ENCODE results near the gene SRGAP3. TPM values are rescaled to one million over a fixed set of nuclear protein-coding genes. Genes with fewer than 3 reads are reported as not detected.

The SRGAP3 gene
- total RNA-seq, 1 donor = 2.5 TPM

DNA sequence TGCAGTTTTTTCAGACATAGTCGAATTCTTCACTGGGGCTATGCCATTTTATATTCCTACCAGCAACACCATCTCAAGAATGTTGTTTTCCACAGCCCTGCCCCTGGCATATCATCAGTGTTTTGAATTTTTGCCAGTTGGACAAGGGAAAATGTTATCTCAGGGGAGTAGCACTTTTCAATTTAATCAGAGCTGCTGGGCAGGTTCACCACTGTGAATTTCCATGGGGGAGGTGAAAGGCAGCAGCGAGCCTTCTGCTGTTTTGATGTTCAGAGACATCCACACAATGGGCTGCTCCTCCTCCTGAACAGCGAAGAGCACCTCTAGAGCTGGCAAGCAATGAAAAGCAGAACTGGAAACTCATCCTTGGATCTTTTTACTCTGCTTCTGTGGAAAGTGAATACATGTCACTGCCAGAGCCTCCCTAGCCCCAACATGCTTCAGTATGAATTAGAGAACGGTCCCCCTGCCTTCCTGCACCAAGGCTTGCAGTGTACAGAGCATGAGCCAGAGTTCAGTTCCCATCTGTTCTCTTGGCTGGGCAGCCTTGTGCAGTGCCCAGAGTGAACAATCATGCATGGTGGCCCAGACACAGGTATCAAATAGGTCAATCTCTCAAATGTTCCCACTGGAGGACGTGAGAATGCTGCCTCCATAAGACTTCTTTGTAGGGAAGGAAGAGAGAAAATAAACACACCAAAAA, 230.0 kb downstream of the SRGAP3 start:
- Histone ChIP-seq H3K9me3 (ENCODE audit: low read depth, low read length) (no peaks in the 10 kb centered on the region), H4K20me1 (ENCODE audit: insufficient read depth, low read length) (no peaks in the 10 kb centered on the region), H3K79me2 (ENCODE audit: insufficient read depth, low read length) (no peaks in the 10 kb centered on the region), H3K36me3 (ENCODE audit: insufficient read depth, low read length) (no peaks in the 10 kb centered on the region), H3K4me1 (ENCODE audit: insufficient read depth, low read length) (no peaks in the 10 kb centered on the region), H3K4me3 (ENCODE audit: insufficient read depth, low read length) (no peak overlapping the region), H3K27ac (ENCODE audit: low read depth, low read length) (no peak overlapping the region), H3K4me2 (ENCODE audit: insufficient read depth, low read length) (no peak overlapping the region), H2AFZ (ENCODE audit: low read length) (no peak overlapping the region), H3K27me3 (ENCODE audit: insufficient read depth, low read length) (peaks cover 21% of the 10 kb centered on the region)
- TF ChIP-seq, protein P1, sequence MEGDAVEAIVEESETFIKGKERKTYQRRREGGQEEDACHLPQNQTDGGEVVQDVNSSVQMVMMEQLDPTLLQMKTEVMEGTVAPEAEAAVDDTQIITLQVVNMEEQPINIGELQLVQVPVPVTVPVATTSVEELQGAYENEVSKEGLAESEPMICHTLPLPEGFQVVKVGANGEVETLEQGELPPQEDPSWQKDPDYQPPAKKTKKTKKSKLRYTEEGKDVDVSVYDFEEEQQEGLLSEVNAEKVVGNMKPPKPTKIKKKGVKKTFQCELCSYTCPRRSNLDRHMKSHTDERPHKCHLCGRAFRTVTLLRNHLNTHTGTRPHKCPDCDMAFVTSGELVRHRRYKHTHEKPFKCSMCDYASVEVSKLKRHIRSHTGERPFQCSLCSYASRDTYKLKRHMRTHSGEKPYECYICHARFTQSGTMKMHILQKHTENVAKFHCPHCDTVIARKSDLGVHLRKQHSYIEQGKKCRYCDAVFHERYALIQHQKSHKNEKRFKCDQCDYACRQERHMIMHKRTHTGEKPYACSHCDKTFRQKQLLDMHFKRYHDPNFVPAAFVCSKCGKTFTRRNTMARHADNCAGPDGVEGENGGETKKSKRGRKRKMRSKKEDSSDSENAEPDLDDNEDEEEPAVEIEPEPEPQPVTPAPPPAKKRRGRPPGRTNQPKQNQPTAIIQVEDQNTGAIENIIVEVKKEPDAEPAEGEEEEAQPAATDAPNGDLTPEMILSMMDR (IDR thresholded peaks at IDR 0.05; ENCODE audit: extremely low read depth, low read depth, low read length) = no peak
- no peak for DNase-seq (ENCODE audit: insufficient read length, low spot score, missing footprints)

DNA sequence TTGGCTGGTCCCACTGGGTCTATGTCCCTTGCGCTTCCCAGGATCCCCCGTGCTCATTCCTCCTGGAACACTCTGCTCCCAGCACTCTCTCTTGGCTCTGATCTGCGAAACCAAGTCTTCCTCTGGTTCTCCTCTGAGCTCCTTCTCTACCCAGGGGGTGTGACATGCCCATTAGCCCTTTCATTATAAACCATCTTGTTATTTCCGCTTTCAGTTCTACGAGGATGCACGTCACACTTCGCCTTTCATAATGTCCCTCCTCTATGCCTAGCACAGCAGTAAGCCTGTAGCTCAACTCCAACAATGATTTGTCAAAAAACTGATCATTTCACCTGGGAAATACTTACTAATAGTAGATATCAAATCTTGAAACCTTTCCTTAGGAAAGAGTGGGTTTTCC, 234.2 kb downstream of the SRGAP3 start:
- H3K4me3 ChIP-seq (ENCODE audit: insufficient read depth, low read length) = no peak overlapping the region
- H3K36me3 ChIP-seq (ENCODE audit: insufficient read depth, low read length) = no peaks in the 10 kb centered on the region
- no peak for DNase-seq (ENCODE audit: insufficient read length, low spot score, missing footprints)
- no peak overlapping the region for H3K4me2 ChIP-seq (ENCODE audit: insufficient read depth, low read length)
- TF ChIP-seq, protein P1 (IDR thresholded peaks at IDR 0.05; ENCODE audit: extremely low read depth, low read depth, low read length) = no peak
- H3K27ac ChIP-seq (ENCODE audit: low read depth, low read length) = no peak overlapping the region
- no peaks in the 10 kb centered on the region for H3K9me3 ChIP-seq (ENCODE audit: low read depth, low read length)
- no peaks in the 10 kb centered on the region for H3K79me2 ChIP-seq (ENCODE audit: insufficient read depth, low read length)
- H4K20me1 ChIP-seq (ENCODE audit: insufficient read depth, low read length) = no peaks in the 10 kb centered on the region
- H3K4me1 ChIP-seq (ENCODE audit: insufficient read depth, low read length) = no peaks in the 10 kb centered on the region
- H3K27me3 ChIP-seq (ENCODE audit: insufficient read depth, low read length) = peaks cover 18% of the 10 kb centered on the region
- H2AFZ ChIP-seq (ENCODE audit: low read length) = no peak overlapping the region

DNA sequence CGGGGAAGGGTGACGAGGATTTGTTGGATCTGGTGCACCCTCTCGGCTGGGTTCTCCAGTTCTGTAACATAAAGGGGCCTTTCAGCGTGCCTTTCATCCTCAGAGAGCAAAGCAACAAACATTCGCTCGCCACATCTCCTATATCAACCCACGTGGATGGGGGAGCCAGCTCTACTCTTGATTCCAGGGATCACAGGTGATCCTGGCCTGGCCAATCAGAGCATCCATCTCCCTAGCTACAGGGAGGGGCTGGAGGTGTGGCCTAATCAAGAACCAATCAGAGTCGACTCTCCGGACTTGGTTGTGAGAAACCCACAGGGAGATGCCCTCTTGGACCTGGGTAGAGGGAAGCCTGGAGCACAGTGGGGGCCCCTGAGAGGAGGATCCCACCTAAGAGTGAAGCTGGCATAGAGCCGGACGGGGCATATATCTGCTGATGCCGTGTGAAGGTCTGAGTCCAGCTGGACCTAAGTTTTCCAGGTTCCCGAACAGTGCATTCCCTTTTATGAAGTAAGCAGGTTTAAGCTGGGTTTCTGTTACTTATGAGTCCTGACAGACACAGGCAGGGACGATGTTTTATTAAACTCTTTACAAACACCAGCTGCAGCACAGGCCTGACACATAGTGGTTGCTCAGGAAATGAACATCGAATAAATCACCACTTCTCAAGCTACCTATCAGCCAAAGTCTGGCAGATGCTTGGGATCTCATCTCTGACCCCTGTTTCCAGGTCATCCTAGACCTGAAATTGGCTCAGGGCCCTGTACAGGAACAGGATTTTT, 235.5 kb downstream of the SRGAP3 start:
- Histone ChIP-seq H3K27me3 (ENCODE audit: insufficient read depth, low read length) (peaks cover 10% of the 10 kb centered on the region), H3K27ac (ENCODE audit: low read depth, low read length) (no peak overlapping the region), H3K79me2 (ENCODE audit: insufficient read depth, low read length) (no peaks in the 10 kb centered on the region), H4K20me1 (ENCODE audit: insufficient read depth, low read length) (no peaks in the 10 kb centered on the region), H3K36me3 (ENCODE audit: insufficient read depth, low read length) (no peaks in the 10 kb centered on the region), H3K9me3 (ENCODE audit: low read depth, low read length) (no peaks in the 10 kb centered on the region), H2AFZ (ENCODE audit: low read length) (no peak overlapping the region), H3K4me1 (ENCODE audit: insufficient read depth, low read length) (no peaks in the 10 kb centered on the region), H3K4me2 (ENCODE audit: insufficient read depth, low read length) (no peak overlapping the region), H3K4me3 (ENCODE audit: insufficient read depth, low read length) (no peak overlapping the region)
- TF ChIP-seq, protein P1 (IDR thresholded peaks at IDR 0.05; ENCODE audit: extremely low read depth, low read depth, low read length) = peak; percentile 26
- no peak for DNase-seq (ENCODE audit: insufficient read length, low spot score, missing footprints)

DNA sequence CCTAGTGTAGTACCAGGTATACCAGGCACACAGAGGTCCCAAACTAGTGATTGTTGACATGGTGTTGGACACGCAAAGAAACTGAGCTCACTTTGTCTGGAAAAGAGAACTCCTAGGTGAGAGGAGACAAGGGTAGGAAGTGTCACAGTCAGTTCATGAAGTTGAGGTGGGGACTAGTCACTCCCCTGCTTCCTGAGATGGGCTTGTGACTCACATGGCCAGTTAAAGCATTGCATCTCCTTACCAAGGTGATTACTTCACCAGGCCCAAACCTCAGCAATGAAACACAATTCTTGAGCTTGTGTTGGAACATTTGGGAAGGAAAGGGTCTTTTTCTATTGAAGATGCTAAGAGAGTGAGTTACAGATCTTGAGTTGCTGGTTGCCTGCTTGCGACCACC, 236.9 kb downstream of the SRGAP3 start:
- no peaks in the 10 kb centered on the region for H3K36me3 ChIP-seq (ENCODE audit: insufficient read depth, low read length)
- TF ChIP-seq, protein P1 (IDR thresholded peaks at IDR 0.05; ENCODE audit: extremely low read depth, low read depth, low read length) = no peak
- no peaks in the 10 kb centered on the region for H3K9me3 ChIP-seq (ENCODE audit: low read depth, low read length)
- no peak overlapping the region for H2AFZ ChIP-seq (ENCODE audit: low read length)
- H3K4me1 ChIP-seq (ENCODE audit: insufficient read depth, low read length) = no peaks in the 10 kb centered on the region
- H3K4me3 ChIP-seq (ENCODE audit: insufficient read depth, low read length) = no peak overlapping the region
- no peak overlapping the region for H3K4me2 ChIP-seq (ENCODE audit: insufficient read depth, low read length)
- peaks cover 5% of the 10 kb centered on the region for H3K27me3 ChIP-seq (ENCODE audit: insufficient read depth, low read length)
- no peaks in the 10 kb centered on the region for H4K20me1 ChIP-seq (ENCODE audit: insufficient read depth, low read length)
- DNase-seq (ENCODE audit: insufficient read length, low spot score, missing footprints) = no peak
- H3K79me2 ChIP-seq (ENCODE audit: insufficient read depth, low read length) = no peaks in the 10 kb centered on the region
- H3K27ac ChIP-seq (ENCODE audit: low read depth, low read length) = no peak overlapping the region
